H1 (cell line): ENCODE measurements around the gene MRPL54.

ENCODE experiments used
- EP300 ChIP-seq, 2 experiments: IDR thresholded peaks; 1 replicate in 1 of 2; 2 replicates in 1 of 2; pipeline ENCODE4 v1.6.1; 2011 to 2012; ENCODE audit warnings: low read depth in 2 of 2, low read length in 2 of 2, mild to moderate bottlenecking in 2 of 2, borderline replicate concordance in 1 of 2, inconsistent platforms in 1 of 2, moderate library complexity in 1 of 2
- EZH2 ChIP-seq: fragments of 200-600 bp; sonication (generic); IDR thresholded peaks from 2 replicates; pipeline ENCODE4 v1.7.1; 2012; ENCODE audit warnings: low read depth, mild to moderate bottlenecking, moderate library complexity, low read length, inconsistent platforms; ENCODE audit not compliant: severe bottlenecking
- POLR2AphosphoS5 ChIP-seq: IDR thresholded peaks from 2 replicates; pipeline ENCODE4 v1.6.1; 2011; ENCODE audit warnings: low read depth, low read length
- TF ChIP-seq, protein P1 (sequence below), 3 experiments: IDR thresholded peaks; 1 replicate in 2 of 3; 2 replicates in 1 of 3; pipeline versions ENCODE4 v1.5.1 to v1.6.1; 2011; ENCODE audit warnings: low read length in 3 of 3, mild to moderate bottlenecking in 3 of 3, inconsistent platforms in 2 of 3, low read depth in 1 of 3, moderate library complexity in 1 of 3; ENCODE audit not compliant: insufficient read depth in 1 of 3; ENCODE audit errors: control extremely low read depth in 1 of 3
- TF ChIP-seq, protein P2 (sequence below): IDR thresholded peaks from 2 replicates; pipeline ENCODE4 v1.6.1; 2012; ENCODE audit warnings: low read length, inconsistent platforms

DNA sequence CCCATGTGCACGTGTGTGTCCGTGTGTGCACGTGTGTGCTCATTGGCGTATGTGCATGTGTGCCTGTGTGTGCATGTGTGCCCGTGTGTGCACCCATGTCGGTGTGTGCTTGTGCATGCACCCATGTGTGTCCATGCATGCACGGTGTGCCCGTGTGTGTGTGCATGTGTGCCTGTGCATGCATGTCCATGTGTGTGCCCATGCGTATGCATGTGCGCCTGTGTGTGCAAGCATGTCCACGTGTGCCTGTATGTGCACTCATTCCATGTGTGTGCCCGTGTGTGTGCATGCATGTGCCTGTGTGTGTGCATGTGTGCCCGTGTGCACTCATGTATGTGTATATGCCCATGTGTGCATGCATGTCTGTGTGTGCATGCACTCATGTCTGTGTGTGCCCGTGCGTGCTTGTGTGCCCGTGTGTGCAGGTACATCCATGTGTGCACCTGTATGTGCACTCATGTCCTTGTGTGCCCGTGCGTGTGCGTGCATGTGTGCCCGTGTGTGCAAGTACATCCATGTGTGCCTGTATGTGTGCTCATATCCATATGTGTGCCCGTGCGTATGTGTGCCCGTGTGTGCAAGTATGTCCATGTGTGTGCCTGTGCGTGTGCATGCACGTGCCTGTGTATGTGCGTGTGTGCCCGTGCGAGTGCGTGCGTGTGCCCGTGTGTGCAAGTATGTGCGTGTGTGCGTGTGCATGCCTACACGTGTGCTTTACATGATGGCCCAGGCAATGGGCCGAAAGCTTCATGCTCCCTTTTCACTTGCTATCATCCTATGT lies 45.3 kb downstream of the MRPL54 start:
- TF ChIP-seq, protein P1, sequence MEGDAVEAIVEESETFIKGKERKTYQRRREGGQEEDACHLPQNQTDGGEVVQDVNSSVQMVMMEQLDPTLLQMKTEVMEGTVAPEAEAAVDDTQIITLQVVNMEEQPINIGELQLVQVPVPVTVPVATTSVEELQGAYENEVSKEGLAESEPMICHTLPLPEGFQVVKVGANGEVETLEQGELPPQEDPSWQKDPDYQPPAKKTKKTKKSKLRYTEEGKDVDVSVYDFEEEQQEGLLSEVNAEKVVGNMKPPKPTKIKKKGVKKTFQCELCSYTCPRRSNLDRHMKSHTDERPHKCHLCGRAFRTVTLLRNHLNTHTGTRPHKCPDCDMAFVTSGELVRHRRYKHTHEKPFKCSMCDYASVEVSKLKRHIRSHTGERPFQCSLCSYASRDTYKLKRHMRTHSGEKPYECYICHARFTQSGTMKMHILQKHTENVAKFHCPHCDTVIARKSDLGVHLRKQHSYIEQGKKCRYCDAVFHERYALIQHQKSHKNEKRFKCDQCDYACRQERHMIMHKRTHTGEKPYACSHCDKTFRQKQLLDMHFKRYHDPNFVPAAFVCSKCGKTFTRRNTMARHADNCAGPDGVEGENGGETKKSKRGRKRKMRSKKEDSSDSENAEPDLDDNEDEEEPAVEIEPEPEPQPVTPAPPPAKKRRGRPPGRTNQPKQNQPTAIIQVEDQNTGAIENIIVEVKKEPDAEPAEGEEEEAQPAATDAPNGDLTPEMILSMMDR (IDR thresholded peaks at IDR 0.05; ENCODE audit: control extremely low read depth in 1 of 3, insufficient read depth in 1 of 3, low read depth in 1 of 3, low read length in 3 of 3): no peak
- no peak for TF ChIP-seq EP300 (IDR thresholded peaks at IDR 0.05; ENCODE audit: borderline replicate concordance in 1 of 2, low read depth in 2 of 2, low read length in 2 of 2)
- no peak for TF ChIP-seq POLR2AphosphoS5
- TF ChIP-seq, protein P2, sequence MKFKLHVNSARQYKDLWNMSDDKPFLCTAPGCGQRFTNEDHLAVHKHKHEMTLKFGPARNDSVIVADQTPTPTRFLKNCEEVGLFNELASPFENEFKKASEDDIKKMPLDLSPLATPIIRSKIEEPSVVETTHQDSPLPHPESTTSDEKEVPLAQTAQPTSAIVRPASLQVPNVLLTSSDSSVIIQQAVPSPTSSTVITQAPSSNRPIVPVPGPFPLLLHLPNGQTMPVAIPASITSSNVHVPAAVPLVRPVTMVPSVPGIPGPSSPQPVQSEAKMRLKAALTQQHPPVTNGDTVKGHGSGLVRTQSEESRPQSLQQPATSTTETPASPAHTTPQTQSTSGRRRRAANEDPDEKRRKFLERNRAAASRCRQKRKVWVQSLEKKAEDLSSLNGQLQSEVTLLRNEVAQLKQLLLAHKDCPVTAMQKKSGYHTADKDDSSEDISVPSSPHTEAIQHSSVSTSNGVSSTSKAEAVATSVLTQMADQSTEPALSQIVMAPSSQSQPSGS: no peak
- no peak for TF ChIP-seq EZH2
